Upper lobe of left lung (tissue), 4 donors: Measurements from ENCODE around the gene GPC5.

ENCODE experiments used
- EP300 ChIP-seq, 4 donors: sonication (generic); formaldehyde crosslinking; IDR thresholded peaks; one replicate each; pipeline ENCODE4 v1.5.1; 2017; ENCODE audit warnings: antibody characterized with exemption in 4 of 4, control low read depth in 2 of 4
- POLR2AphosphoS5 ChIP-seq, 2 donors: sonication (generic); formaldehyde crosslinking; IDR thresholded peaks; one replicate each; pipeline ENCODE4 v1.5.1; 2017; ENCODE audit warnings: antibody characterized with exemption in 2 of 2
- TF ChIP-seq, protein P1 (sequence below), 6 experiments: fragments of 450-650 bp in 4 of 6; fragments of 200-600 bp in 2 of 6; sonication (generic) in 2 of 6; IDR thresholded peaks; one replicate each; pipeline ENCODE4 v1.5.1; 2016 to 2019; ENCODE audit warnings: antibody characterized with exemption in 6 of 6

DNA sequence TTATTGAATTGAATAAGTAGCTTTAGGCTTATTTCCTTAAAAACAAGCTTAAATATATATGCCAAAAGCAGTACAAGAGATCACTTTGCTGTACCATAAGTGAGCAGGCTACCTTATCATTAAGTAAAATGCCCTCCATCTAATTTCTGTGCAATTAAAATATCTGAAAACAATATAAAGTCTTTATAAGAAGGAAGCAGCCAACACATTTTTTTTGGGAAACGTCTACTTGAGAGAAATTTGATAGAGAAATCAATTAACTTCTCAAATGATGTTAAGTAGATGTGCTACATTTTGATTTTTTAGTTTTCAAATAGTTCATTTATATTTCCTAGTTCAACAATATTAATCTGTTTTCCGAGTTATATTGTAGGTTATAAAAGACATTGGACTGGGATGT is 52.5 kb downstream of the GPC5 start:
- TF ChIP-seq, protein P1, sequence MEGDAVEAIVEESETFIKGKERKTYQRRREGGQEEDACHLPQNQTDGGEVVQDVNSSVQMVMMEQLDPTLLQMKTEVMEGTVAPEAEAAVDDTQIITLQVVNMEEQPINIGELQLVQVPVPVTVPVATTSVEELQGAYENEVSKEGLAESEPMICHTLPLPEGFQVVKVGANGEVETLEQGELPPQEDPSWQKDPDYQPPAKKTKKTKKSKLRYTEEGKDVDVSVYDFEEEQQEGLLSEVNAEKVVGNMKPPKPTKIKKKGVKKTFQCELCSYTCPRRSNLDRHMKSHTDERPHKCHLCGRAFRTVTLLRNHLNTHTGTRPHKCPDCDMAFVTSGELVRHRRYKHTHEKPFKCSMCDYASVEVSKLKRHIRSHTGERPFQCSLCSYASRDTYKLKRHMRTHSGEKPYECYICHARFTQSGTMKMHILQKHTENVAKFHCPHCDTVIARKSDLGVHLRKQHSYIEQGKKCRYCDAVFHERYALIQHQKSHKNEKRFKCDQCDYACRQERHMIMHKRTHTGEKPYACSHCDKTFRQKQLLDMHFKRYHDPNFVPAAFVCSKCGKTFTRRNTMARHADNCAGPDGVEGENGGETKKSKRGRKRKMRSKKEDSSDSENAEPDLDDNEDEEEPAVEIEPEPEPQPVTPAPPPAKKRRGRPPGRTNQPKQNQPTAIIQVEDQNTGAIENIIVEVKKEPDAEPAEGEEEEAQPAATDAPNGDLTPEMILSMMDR (IDR thresholded peaks at IDR 0.05) = no peak
- TF ChIP-seq EP300 (IDR thresholded peaks at IDR 0.05) (no peak), POLR2AphosphoS5 (IDR thresholded peaks at IDR 0.05) (no peak)
